HG03045 (cell line): Measurements from ENCODE around the gene HS6ST2.
"Not testable (repeated sequence)": the region's sequence is repeated elsewhere in the genome, so short reads cannot be mapped to it uniquely, and the experiment has no call there.

Experiments used
- ATAC-seq: cut with Tn5 transposase; IDR thresholded peaks from one replicate; pipeline ENCODE4 v1.9.1; 2021; ENCODE audit warnings: mild to moderate bottlenecking, moderate library complexity; ENCODE audit not compliant: unreplicated experiment

HS6ST2 gene

GRCh38 chrX:132958091-132958703, at the start of gene HS6ST2:
Gene HS6ST2 (minus strand): TSS chrX:132958629.
- ATAC-seq, result no peak

- ATAC-seq, result no peak
Observed at GRCh38 chrX:133007458-133007857, 49.0 kb upstream of the HS6ST2 start.

GRCh38 chrX:133005616-133006015, 47.2 kb upstream of the HS6ST2 start:
- ATAC-seq, result no peak

- ATAC-seq, result no peak
Observed at GRCh38 chrX:133005042-133005441, 46.6 kb upstream of the HS6ST2 start.

- no peak for ATAC-seq
Observed at GRCh38 chrX:132999209-132999608, 40.8 kb upstream of the HS6ST2 start.

GRCh38 chrX:132990835-132991234, 32.4 kb upstream of the HS6ST2 start:
- no peak for ATAC-seq

GRCh38 chrX:132986556-132986955, 28.1 kb upstream of the HS6ST2 start:
- ATAC-seq, result no peak

- no peak for ATAC-seq
Observed at GRCh38 chrX:132984058-132984650, 25.7 kb upstream of the HS6ST2 start.

GRCh38 chrX:132983496-132983895, 25.1 kb upstream of the HS6ST2 start:
- ATAC-seq, result no peak

- not testable (repeated sequence) for ATAC-seq
Observed at GRCh38 chrX:132980035-132980434, 21.6 kb upstream of the HS6ST2 start.

- ATAC-seq, result no peak
Observed at GRCh38 chrX:132968296-132968949, 10.0 kb upstream of the HS6ST2 start.

GRCh38 chrX:132967049-132967448, 8.6 kb upstream of the HS6ST2 start:
- ATAC-seq, result no peak

GRCh38 chrX:132965461-132965860, 7.0 kb upstream of the HS6ST2 start:
- no peak for ATAC-seq

- no peak for ATAC-seq
Observed at GRCh38 chrX:132961511-132961910, 3.1 kb upstream of the HS6ST2 start.

GRCh38 chrX:132957211-132958090, 978 bp downstream of the HS6ST2 start:
- no peak for ATAC-seq

GRCh38 chrX:132956421-132957210, 1.8 kb downstream of the HS6ST2 start:
- ATAC-seq, result no peak

- no peak for ATAC-seq
Observed at GRCh38 chrX:132955690-132956089, 2.7 kb downstream of the HS6ST2 start.

- no peak for ATAC-seq
Observed at GRCh38 chrX:132954323-132954722, 4.1 kb downstream of the HS6ST2 start.

- ATAC-seq, result no peak
Observed at GRCh38 chrX:132953354-132953753, 5.1 kb downstream of the HS6ST2 start.

GRCh38 chrX:132948648-132949260, 9.7 kb downstream of the HS6ST2 start:
- ATAC-seq, result no peak
